ENCODE data around the gene TMEM89. TPM values are rescaled to one million over a fixed set of nuclear protein-coding genes. Genes with fewer than 3 reads are reported as not detected.
A peak's percentile ranks its signal among the peaks of the same experiment; 100 is the strongest.

TMEM89 gene
- total RNA-seq, 1 experiment from 2014 or later: not detected

- ChIA-PET CTCF (interaction anchor here (0.6 to 0.7 kb wide), 2 partner anchors 15 to 75 kb away, joined by 3 read pairs; no protein-coding TSS in a partner anchor), POLR2A (no interaction called here)
- H3K4me1 ChIP-seq (ENCODE audit: control insufficient read depth, insufficient read depth, low read length): peaks cover 18% of the 10 kb centered on the region
- intact Hi-C loops (cut with micrococcal nuclease; ENCODE audit: unreplicated experiment): no loop called here
- ATAC-seq (peak; percentile 64), DNase-seq (ENCODE audit: low read depth, low spot score) (no peak)
- in situ Hi-C loops (cut with HindIII; ENCODE audit: low pct_unique_long_range_greater_than_20kb, low sequenced_read_pairs): no loop called here
- no peaks in the 10 kb centered on the region for H3K27me3 ChIP-seq (ENCODE audit: control insufficient read depth, insufficient read depth, low read length)
- no TSS peak for BruUV-seq (replicated peaks)
- H3K36me3 ChIP-seq (ENCODE audit: control insufficient read depth, insufficient read depth, low read length): peaks cover 2% of the 10 kb centered on the region
- H3K4me3 ChIP-seq (ENCODE audit: low read depth in 2 of 2, low read length in 2 of 2): peak overlapping the region; percentile 74 to 85
- no peaks in the 10 kb centered on the region for H3K9me3 ChIP-seq (ENCODE audit: control insufficient read depth, insufficient read depth, low read depth, low read length)
- TF ChIP-seq REST (IDR thresholded peaks at IDR 0.05; ENCODE audit: insufficient read depth in 1 of 2, low read depth in 2 of 2, low read length in 1 of 2): no peak
- no peak for TF ChIP-seq CTCF (IDR thresholded peaks at IDR 0.05)
- no peak for TF ChIP-seq SIN3A (IDR thresholded peaks at IDR 0.05; ENCODE audit: borderline replicate concordance, insufficient read depth, low read depth, low read length)
- no peak for TF ChIP-seq POLR2AphosphoS5 (IDR thresholded peaks at IDR 0.05; ENCODE audit: low read depth, low read length)
- no peak for TF ChIP-seq TCF7L2 (IDR thresholded peaks at IDR 0.05; ENCODE audit: low read depth, low read length)
- peak overlapping the region; percentile 77 for H3K27ac ChIP-seq (ENCODE audit: low read length)
Observed at GRCh38 chr3:48634661-48635221, 13.2 kb upstream of the TMEM89 start.

- no TSS peak for BruUV-seq (replicated peaks)
- ATAC-seq (no peak), DNase-seq (ENCODE audit: low read depth, low spot score) (no peak)
- in situ Hi-C loops (cut with HindIII; ENCODE audit: low pct_unique_long_range_greater_than_20kb, low sequenced_read_pairs) (no loop called here), intact Hi-C loops (cut with micrococcal nuclease; ENCODE audit: unreplicated experiment) (no loop called here)
- no peak for TF ChIP-seq TCF7L2 (IDR thresholded peaks at IDR 0.05; ENCODE audit: low read depth, low read length)
- TF ChIP-seq REST (IDR thresholded peaks at IDR 0.05; ENCODE audit: insufficient read depth in 1 of 2, low read depth in 2 of 2, low read length in 1 of 2): no peak
- TF ChIP-seq SIN3A (IDR thresholded peaks at IDR 0.05; ENCODE audit: borderline replicate concordance, insufficient read depth, low read depth, low read length): no peak
- no peak for TF ChIP-seq CTCF (IDR thresholded peaks at IDR 0.05)
- no peak for TF ChIP-seq POLR2AphosphoS5 (IDR thresholded peaks at IDR 0.05; ENCODE audit: low read depth, low read length)
- CTCF ChIA-PET: no interaction called here
- H3K9me3 ChIP-seq (ENCODE audit: control insufficient read depth, insufficient read depth, low read depth, low read length): no peaks in the 10 kb centered on the region
- H3K4me1 ChIP-seq (ENCODE audit: control insufficient read depth, insufficient read depth, low read length): peaks cover 18% of the 10 kb centered on the region
- peaks cover 2% of the 10 kb centered on the region for H3K36me3 ChIP-seq (ENCODE audit: control insufficient read depth, insufficient read depth, low read length)
- H3K4me3 ChIP-seq (ENCODE audit: low read depth in 2 of 2, low read length in 2 of 2): peak overlapping the region; percentile 74 to 85; a peak in 1 of 4 replicates
- H3K27ac ChIP-seq (ENCODE audit: low read length): peak overlapping the region; percentile 77; the same call in 1 of the 2 replicates
- POLR2A ChIA-PET: no interaction called here
- no peaks in the 10 kb centered on the region for H3K27me3 ChIP-seq (ENCODE audit: control insufficient read depth, insufficient read depth, low read length)
Observed at GRCh38 chr3:48633743-48634142, 12.2 kb upstream of the TMEM89 start.

Measured in Panc1 (cell line).